Trophoblast cell (in vitro differentiated cells and primary cell): ENCODE data around the gene ZNF433.
"Not testable (repeated sequence)": the region's sequence is repeated elsewhere in the genome, so short reads cannot be mapped to it uniquely, and the experiment has no call there.

Source experiments
- DNase-seq, 2 donors: peaks; one replicate each; pipeline ENCODE4 v3.0.0-alpha.2; 2016
- H2AFZ ChIP-seq: 2 replicates; pipeline ENCODE4 v1.6.1; 2013; ENCODE audit warnings: low read length, moderate library complexity, mild to moderate bottlenecking; ENCODE audit not compliant: insufficient read depth, poor library complexity
- H2AK5ac ChIP-seq: 2 replicates; pipeline ENCODE4 v1.6.1; 2013; ENCODE audit warnings: mild to moderate bottlenecking, low read length
- H2BK120ac ChIP-seq: 2 replicates; pipeline ENCODE4 v1.6.1; 2013; ENCODE audit warnings: low read length, mild to moderate bottlenecking, moderate library complexity; ENCODE audit not compliant: insufficient read depth, poor library complexity
- H2BK12ac ChIP-seq: 2 replicates; pipeline ENCODE4 v1.6.1; 2013; ENCODE audit warnings: mild to moderate bottlenecking, low read length, moderate library complexity
- H2BK5ac ChIP-seq: 2 replicates; pipeline ENCODE4 v1.6.1; 2013; ENCODE audit warnings: low read length, low read depth, moderate library complexity, mild to moderate bottlenecking; ENCODE audit not compliant: poor library complexity
- H3K14ac ChIP-seq: 2 replicates; pipeline ENCODE4 v1.6.1; 2013; ENCODE audit warnings: mild to moderate bottlenecking, low read length
- H3K18ac ChIP-seq: 2 replicates; pipeline ENCODE4 v1.6.1; 2013; ENCODE audit warnings: mild to moderate bottlenecking, low read length
- H3K23ac ChIP-seq: 2 replicates; pipeline ENCODE4 v1.6.1; 2013; ENCODE audit warnings: low read length
- H3K27ac ChIP-seq: 2 replicates; pipeline ENCODE4 v1.5.1; 2013; ENCODE audit warnings: low read depth, mild to moderate bottlenecking, inconsistent platforms, low read length, moderate library complexity
- H3K27me3 ChIP-seq: 2 replicates; pipeline ENCODE4 v1.6.1; 2013; ENCODE audit warnings: inconsistent platforms, mild to moderate bottlenecking, low read length, moderate library complexity; ENCODE audit not compliant: insufficient read depth
- H3K36me3 ChIP-seq, 2 experiments: 1 replicate in 1 of 2; 2 replicates in 1 of 2; pipeline ENCODE4 v1.6.1; 2013; ENCODE audit warnings: low read length in 2 of 2, mild to moderate bottlenecking in 2 of 2, moderate library complexity in 1 of 2; ENCODE audit not compliant: insufficient read depth in 2 of 2, control insufficient read depth in 1 of 2
- H3K4ac ChIP-seq: 2 replicates; pipeline ENCODE4 v1.6.1; 2013; ENCODE audit warnings: low read depth, mild to moderate bottlenecking, low read length, moderate library complexity
- H3K4me1 ChIP-seq, 2 experiments: 1 replicate in 1 of 2; 2 replicates in 1 of 2; pipeline ENCODE4 v1.6.1; 2013; ENCODE audit warnings: low read length in 2 of 2, mild to moderate bottlenecking in 2 of 2, moderate library complexity in 1 of 2; ENCODE audit not compliant: insufficient read depth in 2 of 2, control insufficient read depth in 1 of 2
- H3K4me2 ChIP-seq: 2 replicates; pipeline ENCODE4 v1.6.1; 2013; ENCODE audit warnings: inconsistent platforms, mild to moderate bottlenecking, low read length, moderate library complexity
- H3K4me3 ChIP-seq: 2 replicates; pipeline ENCODE4 v1.5.1; 2013; ENCODE audit warnings: mild to moderate bottlenecking, low read depth, low read length, inconsistent platforms
- H3K79me1 ChIP-seq: one replicate; pipeline ENCODE4 v1.6.1; 2013; ENCODE audit warnings: low read length
- H3K79me2 ChIP-seq: 2 replicates; pipeline ENCODE4 v1.6.1; 2013; ENCODE audit warnings: low read length, mild to moderate bottlenecking; ENCODE audit not compliant: control insufficient read depth, insufficient read depth, poor library complexity
- H3K9ac ChIP-seq: 2 replicates; pipeline ENCODE4 v1.6.1; 2013; ENCODE audit warnings: mild to moderate bottlenecking, low read length
- H3K9me3 ChIP-seq: 2 replicates; pipeline ENCODE4 v1.6.1; 2013; ENCODE audit warnings: low read depth, mild to moderate bottlenecking, control low read depth, inconsistent platforms, low read length; ENCODE audit not compliant: insufficient read depth
- H4K12ac ChIP-seq: 2 replicates; pipeline ENCODE4 v1.6.1; 2013; ENCODE audit warnings: low read depth, mild to moderate bottlenecking, low read length, moderate library complexity
- H4K8ac ChIP-seq: 2 replicates; pipeline ENCODE4 v1.6.1; 2013; ENCODE audit warnings: low read depth, mild to moderate bottlenecking, low read length, moderate library complexity
- H4K91ac ChIP-seq: one replicate; pipeline ENCODE4 v1.6.1; 2013; ENCODE audit warnings: low read depth, mild to moderate bottlenecking, low read length, moderate library complexity
- WGBS: extraction: QIAGEN DNeasy Blood & Tissue Kit; methylation state at CpG from one replicate; pipeline ENCODE4 v1.1.7; 2013; ENCODE audit warnings: missing lambda C conversion rate; ENCODE audit not compliant: insufficient read length, insufficient coverage; ENCODE audit errors: extremely low coverage; 5-methylcytosine and 5-hydroxymethylcytosine counted together

ZNF433 gene

DNA sequence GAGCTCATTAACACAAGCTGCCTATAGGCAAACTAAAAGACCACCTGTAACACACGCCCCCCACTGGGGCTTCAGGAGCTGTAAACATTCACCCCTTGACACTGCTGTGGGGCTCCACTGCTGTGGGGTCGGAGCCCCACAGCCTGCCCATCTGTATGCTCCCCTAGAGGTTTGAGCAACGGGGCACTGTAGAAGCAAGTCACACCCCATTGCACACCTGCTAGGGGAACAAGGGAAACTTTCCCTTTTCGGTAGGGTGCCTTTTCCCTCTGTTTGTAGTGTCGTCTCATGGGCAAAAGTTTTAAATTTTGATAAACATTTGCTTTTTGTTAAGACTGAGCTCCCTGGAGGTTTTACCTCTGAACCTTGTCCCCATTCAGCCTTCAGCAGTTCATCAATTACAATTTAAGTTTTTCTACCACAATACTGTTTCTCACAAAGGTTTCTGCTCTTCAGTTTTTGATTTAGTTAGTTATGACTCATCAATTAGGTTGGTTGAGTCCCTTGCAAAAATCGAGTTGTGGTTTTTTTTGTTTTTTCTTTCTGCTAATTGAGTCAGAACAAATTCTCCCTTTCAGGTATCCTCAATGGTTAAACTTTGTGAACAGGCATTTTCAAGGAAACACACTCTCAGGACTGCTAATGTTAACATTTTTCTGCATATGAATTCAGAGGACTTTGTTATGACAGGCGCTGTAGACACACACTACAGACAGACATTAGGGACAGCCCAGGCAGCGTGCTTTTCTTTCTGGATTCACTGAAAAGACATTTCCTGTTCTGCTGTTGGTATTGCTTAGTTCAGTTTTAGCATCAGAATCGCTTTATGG is 35.1 kb downstream of the ZNF433 start:
- H2AFZ ChIP-seq, result no peak overlapping the region
- DNase-seq, result no peak
- no peak overlapping the region for H3K14ac ChIP-seq
- H3K18ac ChIP-seq, result no peak overlapping the region
- no peak overlapping the region for H4K8ac ChIP-seq
- H3K4me2 ChIP-seq, result no peak overlapping the region
- H3K4ac ChIP-seq, result no peak overlapping the region
- H3K9ac ChIP-seq, result no peak overlapping the region
- H2BK5ac ChIP-seq, result no peak overlapping the region
- no peak overlapping the region for H3K4me3 ChIP-seq
- no peak overlapping the region for H4K12ac ChIP-seq
- H3K79me1 ChIP-seq, result no peaks in the 10 kb centered on the region
- peaks cover 3 to 7% of the 10 kb centered on the region in 2 experiments for H3K36me3 ChIP-seq
- H3K79me2 ChIP-seq, result no peaks in the 10 kb centered on the region
- H2BK12ac ChIP-seq, result no peak overlapping the region
- no peak overlapping the region for H3K27ac ChIP-seq
- H3K23ac ChIP-seq, result no peak overlapping the region
- no peaks in the 10 kb centered on the region for H3K9me3 ChIP-seq
- no peak overlapping the region for H2AK5ac ChIP-seq
- no peaks in the 10 kb centered on the region for H3K4me1 ChIP-seq
- no peaks in the 10 kb centered on the region for H3K27me3 ChIP-seq
- WGBS, result no CpG with 5 or more reads among the region's 9 CpGs
- no peak overlapping the region for H4K91ac ChIP-seq
- no peak overlapping the region for H2BK120ac ChIP-seq

DNA sequence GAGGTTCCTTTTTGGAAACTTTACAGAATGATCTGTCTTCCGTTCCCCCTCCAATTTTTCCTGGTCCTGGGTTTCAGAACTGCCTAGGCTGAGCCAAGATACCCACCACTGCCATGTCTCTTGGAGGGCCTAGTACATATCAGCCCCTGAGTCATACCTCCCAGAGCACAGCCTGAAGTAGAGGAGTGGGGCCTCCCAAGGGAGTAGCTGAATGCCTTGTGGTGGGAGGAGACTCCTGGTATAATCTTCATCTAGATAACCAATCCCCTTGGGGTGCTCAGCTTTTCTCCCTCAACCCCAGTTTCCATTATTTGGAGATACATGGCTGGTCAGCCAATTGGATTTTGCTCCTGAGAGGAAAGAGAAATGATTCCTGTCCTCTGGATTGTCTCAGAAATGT is 40.3 kb downstream of the ZNF433 start:
- Histone ChIP-seq H3K4ac (no peak overlapping the region), H4K8ac (no peak overlapping the region), H3K79me2 (no peaks in the 10 kb centered on the region), H3K9me3 (no peaks in the 10 kb centered on the region), H3K9ac (no peak overlapping the region), H2AK5ac (no peak overlapping the region), H2BK5ac (no peak overlapping the region), H4K12ac (no peak overlapping the region), H3K36me3 (peaks cover 0 to 5% of the 10 kb centered on the region in 2 experiments), H3K4me2 (no peak overlapping the region), H3K14ac (no peak overlapping the region), H3K79me1 (no peaks in the 10 kb centered on the region), H3K23ac (no peak overlapping the region), H2AFZ (no peak overlapping the region), H3K27me3 (no peaks in the 10 kb centered on the region), H3K4me3 (no peak overlapping the region), H4K91ac (no peak overlapping the region), H3K18ac (no peak overlapping the region), H3K27ac (no peak overlapping the region), H2BK120ac (no peak overlapping the region), H2BK12ac (no peak overlapping the region), H3K4me1 (peaks cover 0 to 3% of the 10 kb centered on the region in 2 experiments)
- no CpG with 5 or more reads among the region's 1 CpG for WGBS
- no peak for DNase-seq

DNA sequence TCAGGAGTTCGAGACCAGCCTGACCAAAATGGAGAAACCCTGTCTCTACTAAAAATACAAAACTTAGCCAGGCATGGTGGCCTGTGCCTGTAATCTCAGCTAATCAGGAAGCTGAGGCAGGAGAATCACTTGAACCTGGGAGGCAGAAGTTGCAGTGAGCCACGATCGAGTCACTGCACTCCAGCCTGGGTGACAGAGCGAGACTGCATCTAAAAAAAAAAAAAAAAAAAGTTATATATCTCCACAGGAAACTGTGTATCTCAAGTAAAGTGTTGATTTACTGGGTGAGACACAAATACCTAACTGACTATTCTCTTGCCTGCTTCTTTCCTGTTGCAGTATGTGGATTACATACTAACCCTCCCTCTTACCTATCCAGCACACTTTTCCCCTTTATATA is 43.6 kb downstream of the ZNF433 start:
- not testable (repeated sequence) for H2BK5ac ChIP-seq, H3K79me2 ChIP-seq, H3K27me3 ChIP-seq, H3K9me3 ChIP-seq, H3K9ac ChIP-seq, H3K14ac ChIP-seq, H4K91ac ChIP-seq, H3K4me3 ChIP-seq, H3K36me3 ChIP-seq, H3K18ac ChIP-seq, H3K79me1 ChIP-seq, H2BK120ac ChIP-seq, H2BK12ac ChIP-seq, H3K4ac ChIP-seq, H3K23ac ChIP-seq, H2AFZ ChIP-seq, H4K12ac ChIP-seq, H3K4me2 ChIP-seq, H4K8ac ChIP-seq, H3K4me1 ChIP-seq, DNase-seq, H3K27ac ChIP-seq, H2AK5ac ChIP-seq
- WGBS, result no CpG with 5 or more reads among the region's 4 CpGs

DNA sequence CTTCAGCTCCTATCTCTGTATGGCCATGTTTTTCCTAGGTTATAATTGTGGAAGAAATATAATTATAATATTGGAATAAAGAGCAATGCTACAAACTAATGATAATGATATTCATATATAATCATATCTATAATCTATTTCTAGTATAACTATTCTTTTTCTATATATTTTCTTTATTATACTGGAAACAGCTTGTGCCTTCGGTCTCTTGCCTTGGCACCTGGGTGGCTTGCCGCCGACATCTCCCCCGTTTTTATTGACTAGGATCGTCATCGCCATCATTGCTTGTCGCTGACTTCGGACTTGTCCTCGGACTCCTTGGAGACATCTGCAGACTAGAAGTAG is 46.4 kb downstream of the ZNF433 start:
- WGBS, result no CpG with 5 or more reads among the region's 9 CpGs
- no peak overlapping the region for H4K12ac ChIP-seq
- no peak overlapping the region for H3K4me3 ChIP-seq
- H2BK120ac ChIP-seq, result no peak overlapping the region
- H3K79me2 ChIP-seq, result peaks cover 3% of the 10 kb centered on the region
- no peak overlapping the region for H4K91ac ChIP-seq
- H3K14ac ChIP-seq, result no peak overlapping the region
- H3K4ac ChIP-seq, result no peak overlapping the region
- no peak overlapping the region for H2BK5ac ChIP-seq
- H2AK5ac ChIP-seq, result no peak overlapping the region
- H3K18ac ChIP-seq, result no peak overlapping the region
- H3K4me2 ChIP-seq, result no peak overlapping the region
- no peak overlapping the region for H3K23ac ChIP-seq
- no peak overlapping the region for H4K8ac ChIP-seq
- H2AFZ ChIP-seq, result no peak overlapping the region
- no peak for DNase-seq
- no peaks in the 10 kb centered on the region for H3K27me3 ChIP-seq
- peaks cover 3% of the 10 kb centered on the region for H3K79me1 ChIP-seq
- H3K9ac ChIP-seq, result no peak overlapping the region
- peaks cover 2% of the 10 kb centered on the region for H3K9me3 ChIP-seq
- H3K36me3 ChIP-seq, result no peaks in the 10 kb centered on the region
- no peak overlapping the region for H3K27ac ChIP-seq
- no peaks in the 10 kb centered on the region for H3K4me1 ChIP-seq
- H2BK12ac ChIP-seq, result no peak overlapping the region
